Body of pancreas (tissue), 4 donors: Measurements from ENCODE around the gene C16orf46.

Experiments
- POLR2A ChIP-seq, 3 donors: fragments of 450-650 bp; IDR thresholded peaks; one replicate each; pipeline ENCODE4 v1.6.1; 2016; ENCODE audit warnings: antibody characterized with exemption in 3 of 3, mild to moderate bottlenecking in 2 of 3
- TF ChIP-seq, protein P1 (sequence below), 7 experiments: fragments of 450-650 bp in 4 of 7; fragments of 200-600 bp in 3 of 7; sonication (generic) in 3 of 7; IDR thresholded peaks; one replicate each; pipeline ENCODE4 v1.5.1; 2016 to 2019; ENCODE audit warnings: antibody characterized with exemption in 7 of 7

DNA sequence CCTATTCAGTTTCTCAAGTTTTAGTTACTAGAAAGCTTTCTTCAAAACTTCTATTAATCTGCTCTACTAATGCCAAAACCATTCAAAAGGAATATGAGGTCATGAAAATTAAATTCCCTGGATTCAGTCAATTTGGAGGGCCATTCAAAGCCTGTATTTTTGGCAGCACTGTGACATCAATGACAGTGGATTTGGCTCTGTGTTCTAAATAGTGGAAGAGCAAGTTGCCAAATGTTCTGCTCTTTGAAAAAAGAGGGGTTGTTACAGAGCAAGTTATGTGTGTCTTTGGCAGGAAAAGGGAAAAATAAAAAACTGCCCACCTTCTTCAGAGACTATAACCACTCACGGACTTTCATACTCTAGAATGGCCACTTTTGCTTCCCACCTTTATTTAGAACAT, 3.2 kb upstream of the C16orf46 start:
- no peak for TF ChIP-seq POLR2A (IDR thresholded peaks at IDR 0.05)
- TF ChIP-seq, protein P1, sequence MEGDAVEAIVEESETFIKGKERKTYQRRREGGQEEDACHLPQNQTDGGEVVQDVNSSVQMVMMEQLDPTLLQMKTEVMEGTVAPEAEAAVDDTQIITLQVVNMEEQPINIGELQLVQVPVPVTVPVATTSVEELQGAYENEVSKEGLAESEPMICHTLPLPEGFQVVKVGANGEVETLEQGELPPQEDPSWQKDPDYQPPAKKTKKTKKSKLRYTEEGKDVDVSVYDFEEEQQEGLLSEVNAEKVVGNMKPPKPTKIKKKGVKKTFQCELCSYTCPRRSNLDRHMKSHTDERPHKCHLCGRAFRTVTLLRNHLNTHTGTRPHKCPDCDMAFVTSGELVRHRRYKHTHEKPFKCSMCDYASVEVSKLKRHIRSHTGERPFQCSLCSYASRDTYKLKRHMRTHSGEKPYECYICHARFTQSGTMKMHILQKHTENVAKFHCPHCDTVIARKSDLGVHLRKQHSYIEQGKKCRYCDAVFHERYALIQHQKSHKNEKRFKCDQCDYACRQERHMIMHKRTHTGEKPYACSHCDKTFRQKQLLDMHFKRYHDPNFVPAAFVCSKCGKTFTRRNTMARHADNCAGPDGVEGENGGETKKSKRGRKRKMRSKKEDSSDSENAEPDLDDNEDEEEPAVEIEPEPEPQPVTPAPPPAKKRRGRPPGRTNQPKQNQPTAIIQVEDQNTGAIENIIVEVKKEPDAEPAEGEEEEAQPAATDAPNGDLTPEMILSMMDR (IDR thresholded peaks at IDR 0.05) = no peak
